ENCODE data around the gene KRTAP1-4. TPM values are rescaled to one million over a fixed set of nuclear protein-coding genes. Genes with fewer than 3 reads are reported as not detected.

The KRTAP1-4 gene
- total and polyA plus RNA-seq, 2 of the 8 experiments (the other 6 are each of a cell fraction or from before 2014, with no cell fraction given) = not detected

- TF ChIP-seq HDAC2 (IDR thresholded peaks at IDR 0.05; ENCODE audit: borderline replicate concordance in 1 of 2, low read depth in 2 of 2, low read length in 2 of 2) (no peak), EGR1 (IDR thresholded peaks at IDR 0.05; ENCODE audit: borderline replicate concordance, low read depth, low read length) (no peak), PHF8 (conservative IDR thresholded peaks at IDR 0.05; ENCODE audit: low read depth, low read length) (no peak)
These were observed 48.9 kb downstream of the KRTAP1-4 start (continued) for GRCh38 chr17:40981115-40981514.

Measured in H1 (cell line).